GM19372 (cell line): ENCODE measurements around the gene SCO2.

Source experiments
- ATAC-seq: cut with Tn5 transposase; IDR thresholded peaks from one replicate; pipeline ENCODE4 v1.9.1; 2021; ENCODE audit warnings: mild to moderate bottlenecking, low read depth, moderate library complexity; ENCODE audit not compliant: unreplicated experiment

The SCO2 gene

GRCh38 chr22:50525104-50525857 lies at the start of gene SCO2:
TSS of gene SCO2 (minus strand) at chr22:50525598. CDS start at chr22:50524411, 1,187 bp downstream.
- ATAC-seq = peak; percentile 49

GRCh38 chr22:50574383-50574755 lies 49.0 kb upstream of the SCO2 start:
- ATAC-seq = no peak

GRCh38 chr22:50573491-50574382 lies 48.3 kb upstream of the SCO2 start:
- ATAC-seq = no peak

GRCh38 chr22:50572965-50573364 lies 47.6 kb upstream of the SCO2 start:
- no peak for ATAC-seq

GRCh38 chr22:50571264-50572175 lies 46.1 kb upstream of the SCO2 start:
- no peak for ATAC-seq

- ATAC-seq = no peak
These were observed 45.5 kb upstream of the SCO2 start for GRCh38 chr22:50570861-50571260.

- no peak for ATAC-seq
These were observed 44.6 kb upstream of the SCO2 start for GRCh38 chr22:50569896-50570535.

GRCh38 chr22:50569041-50569459 lies 43.7 kb upstream of the SCO2 start:
- no peak for ATAC-seq

GRCh38 chr22:50568626-50569025 lies 43.2 kb upstream of the SCO2 start:
- ATAC-seq = no peak

GRCh38 chr22:50567721-50568252 lies 42.4 kb upstream of the SCO2 start:
- ATAC-seq = no peak

- ATAC-seq = no peak
These were observed 38.9 kb upstream of the SCO2 start for GRCh38 chr22:50564289-50564688.

GRCh38 chr22:50563413-50564160 lies 38.2 kb upstream of the SCO2 start:
- ATAC-seq = no peak

GRCh38 chr22:50562523-50563412 lies 37.4 kb upstream of the SCO2 start, which contains the start of gene SYCE3:
TSS of gene SYCE3 (minus strand) at chr22:50562919. CDS start at chr22:50556405, 6,514 bp downstream.
- peak; percentile 98 for ATAC-seq

- no peak for ATAC-seq
These were observed 36.3 kb upstream of the SCO2 start for GRCh38 chr22:50561401-50562358.

- ATAC-seq = no peak
These were observed 34.6 kb upstream of the SCO2 start for GRCh38 chr22:50560034-50560433.

- ATAC-seq = no peak
These were observed 31.3 kb upstream of the SCO2 start for GRCh38 chr22:50556703-50557102.

- no peak for ATAC-seq
These were observed 27.9 kb upstream of the SCO2 start for GRCh38 chr22:50553310-50553709.
